HG02870 (cell line): ENCODE data around the gene CLEC5A.
"Not testable (repeated sequence)": the region's sequence is repeated elsewhere in the genome, so short reads cannot be mapped to it uniquely, and the experiment has no call there.

Experiments
- ATAC-seq: cut with Tn5 transposase; IDR thresholded peaks from one replicate; pipeline ENCODE4 v1.9.1; 2021; ENCODE audit warnings: mild to moderate bottlenecking, moderate library complexity; ENCODE audit not compliant: unreplicated experiment

Gene CLEC5A

GRCh38 chr7:141949451-141949850 lies 2.7 kb upstream of the CLEC5A start:
- no peak for ATAC-seq

GRCh38 chr7:141949021-141949420 lies 2.2 kb upstream of the CLEC5A start:
- ATAC-seq = no peak

- ATAC-seq = no peak
Observed at GRCh38 chr7:141945356-141945755, 1.4 kb downstream of the CLEC5A start.

GRCh38 chr7:141944811-141945210 lies 2.0 kb downstream of the CLEC5A start:
- ATAC-seq = no peak

- ATAC-seq = no peak
Observed at GRCh38 chr7:141943846-141944245, 2.9 kb downstream of the CLEC5A start.

GRCh38 chr7:141941075-141941474 lies 5.7 kb downstream of the CLEC5A start:
- no peak for ATAC-seq

GRCh38 chr7:141930211-141930610 lies 16.6 kb downstream of the CLEC5A start:
- no peak for ATAC-seq

- ATAC-seq = no peak
Observed at GRCh38 chr7:141928845-141929195, 18.0 kb downstream of the CLEC5A start.

GRCh38 chr7:141928146-141928844 lies 18.5 kb downstream of the CLEC5A start:
- no peak for ATAC-seq

GRCh38 chr7:141920281-141920680 lies 26.5 kb downstream of the CLEC5A start:
- ATAC-seq = no peak

- ATAC-seq = no peak
Observed at GRCh38 chr7:141916099-141916498, 30.7 kb downstream of the CLEC5A start, which contains the start of gene OR9A4. Gene OR9A4, plus strand, starts transcription at chr7:141916399. Its CDS starts 2,477 bp downstream, at chr7:141918876.

- ATAC-seq = no peak
Observed at GRCh38 chr7:141915565-141915964, 31.2 kb downstream of the CLEC5A start.

- ATAC-seq = no peak
Observed at GRCh38 chr7:141911391-141911790, 35.4 kb downstream of the CLEC5A start.

- no peak for ATAC-seq
Observed at GRCh38 chr7:141906285-141906684, 40.5 kb downstream of the CLEC5A start.

GRCh38 chr7:141899366-141899765 lies 47.4 kb downstream of the CLEC5A start:
- not testable (repeated sequence) for ATAC-seq

GRCh38 chr7:141891336-141891735 lies 55.4 kb downstream of the CLEC5A start:
- no peak for ATAC-seq

- no peak for ATAC-seq
Observed at GRCh38 chr7:141889321-141889720, 57.5 kb downstream of the CLEC5A start.

- ATAC-seq = peak; percentile 86
Observed at GRCh38 chr7:141884539-141885225, 62.1 kb downstream of the CLEC5A start.

GRCh38 chr7:141880960-141881359 lies 65.8 kb downstream of the CLEC5A start:
- no peak for ATAC-seq

GRCh38 chr7:141877365-141877764 lies 69.4 kb downstream of the CLEC5A start:
- no peak for ATAC-seq
